D721Med (cell line): ENCODE data around the gene UBA5.

Source experiments
- DNase-seq: peaks from one replicate; pipeline ENCODE4 v3.0.0; 2011; ENCODE audit warnings: low spot score; ENCODE audit not compliant: insufficient read length
- FAIRE-seq: peaks from 2 replicates; lab custom pipeline; 2011; peaks lifted over from hg19 to GRCh38; lab: Jason Lieb, UNC
- TF ChIP-seq, protein P1 (sequence below): IDR thresholded peaks from 2 replicates; pipeline ENCODE4 v1.5.1; 2012; ENCODE audit warnings: mild to moderate bottlenecking, control low read depth; ENCODE audit not compliant: insufficient read depth; ENCODE audit errors: missing control alignments

The UBA5 gene

GRCh38 chr3:132624790-132625189 is 35.3 kb upstream of the UBA5 start:
- no peak for FAIRE-seq
- DNase-seq = no peak
- TF ChIP-seq, protein P1, sequence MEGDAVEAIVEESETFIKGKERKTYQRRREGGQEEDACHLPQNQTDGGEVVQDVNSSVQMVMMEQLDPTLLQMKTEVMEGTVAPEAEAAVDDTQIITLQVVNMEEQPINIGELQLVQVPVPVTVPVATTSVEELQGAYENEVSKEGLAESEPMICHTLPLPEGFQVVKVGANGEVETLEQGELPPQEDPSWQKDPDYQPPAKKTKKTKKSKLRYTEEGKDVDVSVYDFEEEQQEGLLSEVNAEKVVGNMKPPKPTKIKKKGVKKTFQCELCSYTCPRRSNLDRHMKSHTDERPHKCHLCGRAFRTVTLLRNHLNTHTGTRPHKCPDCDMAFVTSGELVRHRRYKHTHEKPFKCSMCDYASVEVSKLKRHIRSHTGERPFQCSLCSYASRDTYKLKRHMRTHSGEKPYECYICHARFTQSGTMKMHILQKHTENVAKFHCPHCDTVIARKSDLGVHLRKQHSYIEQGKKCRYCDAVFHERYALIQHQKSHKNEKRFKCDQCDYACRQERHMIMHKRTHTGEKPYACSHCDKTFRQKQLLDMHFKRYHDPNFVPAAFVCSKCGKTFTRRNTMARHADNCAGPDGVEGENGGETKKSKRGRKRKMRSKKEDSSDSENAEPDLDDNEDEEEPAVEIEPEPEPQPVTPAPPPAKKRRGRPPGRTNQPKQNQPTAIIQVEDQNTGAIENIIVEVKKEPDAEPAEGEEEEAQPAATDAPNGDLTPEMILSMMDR = no peak

DNA sequence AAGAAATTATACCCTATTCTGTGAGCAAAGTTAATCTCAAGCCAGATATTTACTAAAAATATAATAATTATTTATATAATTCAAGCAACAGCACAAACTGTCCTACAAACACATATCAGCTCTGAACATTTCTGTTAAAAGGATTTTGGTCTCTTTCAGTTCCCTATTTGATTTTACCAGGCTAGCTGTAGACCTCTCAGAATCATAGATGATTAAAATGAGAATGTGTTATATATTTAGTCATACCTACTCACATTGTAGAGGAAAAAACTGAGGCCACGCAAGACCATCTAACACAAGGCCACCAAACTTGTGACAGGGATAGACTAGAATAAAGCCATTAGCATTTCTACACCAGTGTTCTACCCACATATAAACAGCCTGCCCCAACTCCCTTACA is 34.5 kb upstream of the UBA5 start:
- FAIRE-seq = no peak

GRCh38 chr3:132626955-132627354 is 33.2 kb upstream of the UBA5 start:
- FAIRE-seq (no peak), DNase-seq (no peak)
- TF ChIP-seq, protein P1 = no peak

More for the DNA sequence above, 34.5 kb upstream of the UBA5 start:
- DNase-seq = no peak
- TF ChIP-seq, protein P1 = no peak

- TF ChIP-seq, protein P1 = no peak
- DNase-seq = no peak
- FAIRE-seq = no peak
Measured at GRCh38 chr3:132628157-132628556, 32.0 kb upstream of the UBA5 start.

GRCh38 chr3:132629928-132630327 is 30.2 kb upstream of the UBA5 start:
- FAIRE-seq (peak; percentile 81), DNase-seq (no peak)
- TF ChIP-seq, protein P1 = no peak

DNA sequence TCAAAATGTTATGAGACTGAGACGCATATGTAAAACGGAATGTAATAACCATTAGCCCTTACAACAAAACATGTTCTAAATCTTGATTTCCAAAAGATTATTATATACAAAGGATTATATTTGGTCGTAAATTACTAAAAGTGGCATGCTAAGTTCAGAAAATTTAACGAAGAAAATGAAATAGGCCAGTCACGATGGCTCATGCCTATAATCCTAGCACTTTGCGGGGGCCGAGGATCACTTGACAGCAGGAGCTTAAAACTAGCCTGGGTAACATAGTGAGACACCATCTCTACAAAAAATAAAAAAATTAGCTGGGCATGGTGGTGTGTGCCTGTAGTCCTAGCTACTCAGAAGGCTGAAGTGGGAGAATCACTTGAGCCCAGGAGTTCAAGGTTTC is 29.5 kb upstream of the UBA5 start:
- TF ChIP-seq, protein P1 = no peak
- DNase-seq (no peak), FAIRE-seq (no peak)

- FAIRE-seq = no peak
- TF ChIP-seq, protein P1 = no peak
Measured at GRCh38 chr3:132635052-132635451, 25.1 kb upstream of the UBA5 start.

More at GRCh38 chr3:132635052-132635451, 25.1 kb upstream of the UBA5 start:
- DNase-seq = no peak
